Choroid plexus epithelial cell (primary cell): ENCODE measurements around the gene IL16.
A peak's percentile ranks its signal among the peaks of the same experiment; 100 is the strongest.

Experiments
- DNase-seq: peaks from one replicate; pipeline ENCODE4 v3.0.0-alpha.2; 2010; ENCODE audit warnings: low read depth
- H3K4me3 ChIP-seq: 2 replicates; pipeline ENCODE4 v1.5.1; 2011; ENCODE audit warnings: low read depth, mild to moderate bottlenecking, control low read depth, low read length, moderate library complexity
- TF ChIP-seq, protein P1 (sequence below): conservative IDR thresholded peaks from 2 replicates; pipeline ENCODE4 v1.5.1; 2011; ENCODE audit warnings: low read depth, mild to moderate bottlenecking, control low read depth, inconsistent platforms, low read length, moderate library complexity

IL16 gene

GRCh38 chr15:81196576-81197254 lies at the start of gene IL16:
IL16 (plus strand) TSS chr15:81196879; CDS start chr15:81225400, 28,521 bp downstream.
- no peak for DNase-seq
- H3K4me3 ChIP-seq = no peak within 1 kb of the TSS
- TF ChIP-seq, protein P1, sequence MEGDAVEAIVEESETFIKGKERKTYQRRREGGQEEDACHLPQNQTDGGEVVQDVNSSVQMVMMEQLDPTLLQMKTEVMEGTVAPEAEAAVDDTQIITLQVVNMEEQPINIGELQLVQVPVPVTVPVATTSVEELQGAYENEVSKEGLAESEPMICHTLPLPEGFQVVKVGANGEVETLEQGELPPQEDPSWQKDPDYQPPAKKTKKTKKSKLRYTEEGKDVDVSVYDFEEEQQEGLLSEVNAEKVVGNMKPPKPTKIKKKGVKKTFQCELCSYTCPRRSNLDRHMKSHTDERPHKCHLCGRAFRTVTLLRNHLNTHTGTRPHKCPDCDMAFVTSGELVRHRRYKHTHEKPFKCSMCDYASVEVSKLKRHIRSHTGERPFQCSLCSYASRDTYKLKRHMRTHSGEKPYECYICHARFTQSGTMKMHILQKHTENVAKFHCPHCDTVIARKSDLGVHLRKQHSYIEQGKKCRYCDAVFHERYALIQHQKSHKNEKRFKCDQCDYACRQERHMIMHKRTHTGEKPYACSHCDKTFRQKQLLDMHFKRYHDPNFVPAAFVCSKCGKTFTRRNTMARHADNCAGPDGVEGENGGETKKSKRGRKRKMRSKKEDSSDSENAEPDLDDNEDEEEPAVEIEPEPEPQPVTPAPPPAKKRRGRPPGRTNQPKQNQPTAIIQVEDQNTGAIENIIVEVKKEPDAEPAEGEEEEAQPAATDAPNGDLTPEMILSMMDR = no peak

DNA sequence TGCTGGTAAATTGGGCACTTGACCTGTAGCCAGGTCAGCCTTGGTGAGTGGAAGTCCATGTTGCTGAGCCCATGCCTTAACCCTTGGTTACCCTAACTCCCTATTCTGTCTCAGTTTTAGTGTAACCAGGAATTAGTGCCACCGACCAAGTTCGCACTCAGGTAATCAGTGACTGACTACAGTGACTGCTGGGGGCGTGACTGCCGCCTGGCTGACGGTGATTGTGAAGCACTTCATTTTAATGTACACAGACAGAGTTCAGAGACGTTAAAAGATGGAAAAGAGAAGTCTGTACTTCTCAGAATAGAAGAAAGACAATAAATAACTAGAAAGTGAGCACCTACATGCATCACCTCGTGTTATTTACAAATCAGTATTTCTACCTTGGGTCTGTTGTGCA lies 45.3 kb upstream of the IL16 start:
- no peak overlapping the region for H3K4me3 ChIP-seq
- TF ChIP-seq, protein P1 = no peak
- DNase-seq = no peak

GRCh38 chr15:81152339-81152738 lies 44.3 kb upstream of the IL16 start:
- no peak overlapping the region for H3K4me3 ChIP-seq
- TF ChIP-seq, protein P1 = peak; percentile 12
- DNase-seq = no peak

- H3K4me3 ChIP-seq = no peak overlapping the region
- no peak for DNase-seq
- TF ChIP-seq, protein P1 = no peak
These were observed 43.9 kb upstream of the IL16 start for GRCh38 chr15:81152799-81153198.

DNA sequence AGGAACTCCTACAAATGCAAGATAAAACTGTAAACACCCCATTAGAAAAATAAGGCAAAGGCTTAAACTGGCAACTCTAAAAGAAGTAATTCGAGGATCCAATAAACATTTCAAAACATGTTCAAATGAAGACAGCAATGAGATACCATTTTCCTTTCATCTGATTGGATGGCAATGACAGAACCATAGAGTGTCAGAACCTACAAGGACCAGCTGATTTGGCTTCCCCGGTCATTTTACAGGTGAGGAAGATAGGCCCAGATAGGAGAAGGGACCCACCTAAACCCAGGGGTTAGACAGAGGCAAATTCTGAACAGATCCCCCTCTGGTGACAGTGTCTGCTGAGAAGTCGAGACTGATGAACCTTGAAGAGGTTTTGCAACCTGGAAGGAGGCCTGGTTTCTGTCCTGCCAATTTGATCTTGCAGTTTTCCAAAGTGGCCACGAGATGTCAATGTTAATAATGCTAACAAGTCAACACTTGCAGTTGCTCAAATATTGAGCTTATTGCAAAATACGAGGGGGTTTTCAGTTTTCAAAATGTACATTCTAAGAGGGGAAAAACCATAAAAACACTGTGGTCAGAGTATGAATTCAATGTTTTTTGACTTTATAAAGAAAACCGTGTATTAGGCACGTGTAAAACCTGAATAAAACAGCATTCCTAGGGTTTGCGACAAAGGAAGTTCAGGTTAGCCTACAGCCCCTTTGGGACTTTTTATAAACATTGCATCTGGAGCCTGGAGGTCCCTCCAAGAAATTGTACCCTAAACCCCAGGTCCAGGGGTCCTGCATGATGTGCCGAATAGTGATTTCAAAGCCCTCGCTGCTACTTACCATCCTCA lies 41.1 kb upstream of the IL16 start:
- no peak overlapping the region for H3K4me3 ChIP-seq
- TF ChIP-seq, protein P1 = peak; percentile 74
- peak; percentile 87 for DNase-seq

DNA sequence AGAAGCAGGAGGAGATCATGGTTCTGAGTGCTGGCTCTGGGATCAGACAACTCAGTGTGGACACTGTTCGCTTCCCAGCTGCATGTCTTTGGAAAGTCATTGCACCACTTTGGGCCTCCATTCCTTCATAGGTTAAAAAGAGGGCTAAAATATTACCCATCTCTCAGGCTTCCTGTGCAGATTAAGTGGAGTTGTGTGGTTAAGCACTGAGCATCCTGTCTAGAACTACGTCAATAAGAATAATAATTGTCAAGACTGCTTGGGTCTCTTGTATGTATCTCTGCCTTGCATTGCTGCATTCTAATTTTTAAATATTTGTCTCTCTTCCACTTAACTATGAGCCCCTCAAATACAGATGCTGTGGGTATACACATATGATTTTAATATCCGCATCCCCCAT lies 40.4 kb upstream of the IL16 start:
- DNase-seq = no peak
- H3K4me3 ChIP-seq = no peak overlapping the region
- TF ChIP-seq, protein P1 = no peak
